DOHH2 (cell line): Measurements from ENCODE around the gene CYBRD1.

Source experiments
- EZH2phosphoT487 ChIP-seq: fragments of 200-600 bp; sonication (generic); IDR thresholded peaks from 2 replicates; pipeline ENCODE4 v1.6.1; 2017; ENCODE audit warnings: borderline replicate concordance, mild to moderate bottlenecking, antibody characterized with exemption, low read length, moderate library complexity, mixed read lengths
- TF ChIP-seq, protein P1 (sequence below): fragments of 200-600 bp; sonication (generic); IDR thresholded peaks from one replicate; pipeline ENCODE4 v1.5.1; 2014; ENCODE audit warnings: antibody characterized with exemption, mild to moderate bottlenecking, low read depth, low read length; ENCODE audit not compliant: poor library complexity, severe bottlenecking

DNA sequence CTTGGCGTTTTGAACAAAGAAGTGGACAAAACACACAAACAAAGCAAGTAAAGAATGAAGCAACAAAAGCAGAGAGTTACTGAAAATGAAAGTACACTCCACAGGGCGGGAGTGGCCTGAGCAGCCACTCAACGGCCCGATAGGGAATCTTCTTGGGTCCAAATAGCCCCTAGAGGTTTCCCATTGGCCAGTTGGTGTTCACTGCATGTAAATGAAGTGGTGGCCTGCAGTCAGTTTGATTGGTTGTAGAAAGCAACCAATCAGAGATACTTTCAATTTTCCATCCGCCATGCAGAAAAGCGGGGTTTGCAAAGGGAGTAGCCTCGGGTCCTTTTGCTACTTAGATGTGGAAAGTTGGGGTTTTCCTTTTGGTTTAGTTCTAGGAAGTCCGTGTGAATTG lies 31.6 kb downstream of the CYBRD1 start:
- TF ChIP-seq, protein P1, sequence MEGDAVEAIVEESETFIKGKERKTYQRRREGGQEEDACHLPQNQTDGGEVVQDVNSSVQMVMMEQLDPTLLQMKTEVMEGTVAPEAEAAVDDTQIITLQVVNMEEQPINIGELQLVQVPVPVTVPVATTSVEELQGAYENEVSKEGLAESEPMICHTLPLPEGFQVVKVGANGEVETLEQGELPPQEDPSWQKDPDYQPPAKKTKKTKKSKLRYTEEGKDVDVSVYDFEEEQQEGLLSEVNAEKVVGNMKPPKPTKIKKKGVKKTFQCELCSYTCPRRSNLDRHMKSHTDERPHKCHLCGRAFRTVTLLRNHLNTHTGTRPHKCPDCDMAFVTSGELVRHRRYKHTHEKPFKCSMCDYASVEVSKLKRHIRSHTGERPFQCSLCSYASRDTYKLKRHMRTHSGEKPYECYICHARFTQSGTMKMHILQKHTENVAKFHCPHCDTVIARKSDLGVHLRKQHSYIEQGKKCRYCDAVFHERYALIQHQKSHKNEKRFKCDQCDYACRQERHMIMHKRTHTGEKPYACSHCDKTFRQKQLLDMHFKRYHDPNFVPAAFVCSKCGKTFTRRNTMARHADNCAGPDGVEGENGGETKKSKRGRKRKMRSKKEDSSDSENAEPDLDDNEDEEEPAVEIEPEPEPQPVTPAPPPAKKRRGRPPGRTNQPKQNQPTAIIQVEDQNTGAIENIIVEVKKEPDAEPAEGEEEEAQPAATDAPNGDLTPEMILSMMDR: no peak
- no peak for TF ChIP-seq EZH2phosphoT487
